GM12864 (cell line): ENCODE results near the gene B4GALT3.
A peak's percentile ranks its signal among the peaks of the same experiment; 100 is the strongest.

Experiments used
- DNase-seq: peaks from one replicate; pipeline ENCODE4 v3.0.0-alpha.2; 2011; ENCODE audit warnings: low read depth
- H3K4me3 ChIP-seq: 2 replicates; pipeline ENCODE4 v1.5.1; 2011; ENCODE audit warnings: mild to moderate bottlenecking, low read depth, low read length, control low read depth
- TF ChIP-seq, protein P1 (sequence below): IDR thresholded peaks from 2 replicates; pipeline ENCODE4 v1.5.1; 2011; ENCODE audit warnings: low read depth, mild to moderate bottlenecking, moderate library complexity, low read length, control low read depth, inconsistent platforms; ENCODE audit errors: missing control alignments

The B4GALT3 gene

DNA sequence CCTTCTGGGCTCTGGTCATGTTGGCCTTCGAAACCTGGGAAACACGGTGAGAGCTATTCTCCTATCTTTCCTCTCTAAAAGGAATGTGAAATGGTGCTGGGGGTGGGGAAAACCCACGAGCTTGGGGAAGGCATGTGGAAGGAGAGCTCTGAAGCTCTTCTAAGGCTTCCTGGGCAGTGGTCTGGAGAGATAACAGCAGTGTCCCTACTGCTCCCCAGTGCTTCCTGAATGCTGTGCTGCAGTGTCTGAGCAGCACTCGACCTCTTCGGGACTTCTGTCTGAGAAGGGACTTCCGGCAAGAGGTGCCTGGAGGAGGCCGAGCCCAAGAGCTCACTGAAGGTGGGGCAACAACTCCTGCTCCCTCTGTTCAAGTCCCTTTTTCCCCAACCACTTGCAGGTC, 15.3 kb downstream of the B4GALT3 start:
- DNase-seq = no peak
- no peak overlapping the region for H3K4me3 ChIP-seq
- TF ChIP-seq, protein P1, sequence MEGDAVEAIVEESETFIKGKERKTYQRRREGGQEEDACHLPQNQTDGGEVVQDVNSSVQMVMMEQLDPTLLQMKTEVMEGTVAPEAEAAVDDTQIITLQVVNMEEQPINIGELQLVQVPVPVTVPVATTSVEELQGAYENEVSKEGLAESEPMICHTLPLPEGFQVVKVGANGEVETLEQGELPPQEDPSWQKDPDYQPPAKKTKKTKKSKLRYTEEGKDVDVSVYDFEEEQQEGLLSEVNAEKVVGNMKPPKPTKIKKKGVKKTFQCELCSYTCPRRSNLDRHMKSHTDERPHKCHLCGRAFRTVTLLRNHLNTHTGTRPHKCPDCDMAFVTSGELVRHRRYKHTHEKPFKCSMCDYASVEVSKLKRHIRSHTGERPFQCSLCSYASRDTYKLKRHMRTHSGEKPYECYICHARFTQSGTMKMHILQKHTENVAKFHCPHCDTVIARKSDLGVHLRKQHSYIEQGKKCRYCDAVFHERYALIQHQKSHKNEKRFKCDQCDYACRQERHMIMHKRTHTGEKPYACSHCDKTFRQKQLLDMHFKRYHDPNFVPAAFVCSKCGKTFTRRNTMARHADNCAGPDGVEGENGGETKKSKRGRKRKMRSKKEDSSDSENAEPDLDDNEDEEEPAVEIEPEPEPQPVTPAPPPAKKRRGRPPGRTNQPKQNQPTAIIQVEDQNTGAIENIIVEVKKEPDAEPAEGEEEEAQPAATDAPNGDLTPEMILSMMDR = no peak

DNA sequence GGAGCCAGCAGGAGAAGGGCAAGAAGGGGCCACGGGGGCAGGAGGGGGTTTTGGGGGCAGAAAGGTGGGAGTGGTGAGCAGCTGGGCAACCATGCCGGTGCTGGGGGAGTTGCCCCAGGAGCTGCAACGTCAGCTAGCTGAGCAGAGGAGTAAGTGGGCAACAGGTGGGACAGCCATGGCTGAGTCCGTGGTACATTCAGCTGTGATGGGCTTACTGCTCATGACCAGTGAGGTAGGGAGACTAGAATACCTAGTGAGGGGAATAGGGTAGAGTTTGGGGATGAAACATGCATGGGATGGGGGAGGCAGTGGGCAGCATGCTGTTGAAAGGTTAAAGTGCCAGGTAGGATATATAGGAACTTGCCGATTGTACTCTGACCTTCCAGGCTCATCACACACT, 15.7 kb downstream of the B4GALT3 start:
- TF ChIP-seq, protein P1 = no peak
- no peak for DNase-seq
- no peak overlapping the region for H3K4me3 ChIP-seq

DNA sequence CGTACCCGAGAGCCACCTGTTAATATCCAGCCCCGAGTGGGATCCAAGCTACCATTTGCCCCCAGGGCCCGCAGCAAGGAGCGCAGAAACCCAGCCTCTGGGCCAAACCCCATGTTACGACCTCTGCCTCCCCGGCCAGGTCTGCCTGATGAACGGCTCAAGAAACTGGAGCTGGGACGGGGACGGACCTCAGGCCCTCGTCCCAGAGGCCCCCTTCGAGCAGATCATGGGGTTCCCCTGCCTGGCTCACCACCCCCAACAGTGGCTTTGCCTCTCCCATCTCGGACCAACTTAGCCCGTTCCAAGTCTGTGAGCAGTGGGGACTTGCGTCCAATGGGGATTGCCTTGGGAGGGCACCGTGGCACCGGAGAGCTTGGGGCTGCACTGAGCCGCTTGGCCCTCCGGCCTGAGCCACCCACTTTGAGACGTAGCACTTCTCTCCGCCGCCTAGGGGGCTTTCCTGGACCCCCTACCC, 16.6 kb downstream of the B4GALT3 start:
- no peak overlapping the region for H3K4me3 ChIP-seq
- DNase-seq = no peak
- TF ChIP-seq, protein P1 = no peak

DNA sequence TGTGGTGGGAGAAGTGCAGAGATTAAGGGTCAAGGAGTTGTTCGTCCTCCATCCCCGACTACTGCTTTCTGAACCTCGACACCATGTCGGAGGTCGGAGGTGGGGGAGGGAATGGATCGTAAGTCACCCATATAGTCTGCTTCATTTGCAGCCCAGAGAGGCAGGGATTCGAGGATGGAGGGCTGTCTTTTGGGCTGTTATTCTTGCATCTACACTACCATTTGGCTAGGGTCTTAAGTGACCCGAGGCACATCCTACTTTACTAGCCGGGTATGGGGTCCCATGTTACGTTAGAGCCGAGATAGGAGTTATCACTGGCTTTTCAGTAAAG, 17.4 kb downstream of the B4GALT3 start:
- TF ChIP-seq, protein P1 = no peak
- H3K4me3 ChIP-seq = peak overlapping the region; percentile 65
- no peak for DNase-seq

DNA sequence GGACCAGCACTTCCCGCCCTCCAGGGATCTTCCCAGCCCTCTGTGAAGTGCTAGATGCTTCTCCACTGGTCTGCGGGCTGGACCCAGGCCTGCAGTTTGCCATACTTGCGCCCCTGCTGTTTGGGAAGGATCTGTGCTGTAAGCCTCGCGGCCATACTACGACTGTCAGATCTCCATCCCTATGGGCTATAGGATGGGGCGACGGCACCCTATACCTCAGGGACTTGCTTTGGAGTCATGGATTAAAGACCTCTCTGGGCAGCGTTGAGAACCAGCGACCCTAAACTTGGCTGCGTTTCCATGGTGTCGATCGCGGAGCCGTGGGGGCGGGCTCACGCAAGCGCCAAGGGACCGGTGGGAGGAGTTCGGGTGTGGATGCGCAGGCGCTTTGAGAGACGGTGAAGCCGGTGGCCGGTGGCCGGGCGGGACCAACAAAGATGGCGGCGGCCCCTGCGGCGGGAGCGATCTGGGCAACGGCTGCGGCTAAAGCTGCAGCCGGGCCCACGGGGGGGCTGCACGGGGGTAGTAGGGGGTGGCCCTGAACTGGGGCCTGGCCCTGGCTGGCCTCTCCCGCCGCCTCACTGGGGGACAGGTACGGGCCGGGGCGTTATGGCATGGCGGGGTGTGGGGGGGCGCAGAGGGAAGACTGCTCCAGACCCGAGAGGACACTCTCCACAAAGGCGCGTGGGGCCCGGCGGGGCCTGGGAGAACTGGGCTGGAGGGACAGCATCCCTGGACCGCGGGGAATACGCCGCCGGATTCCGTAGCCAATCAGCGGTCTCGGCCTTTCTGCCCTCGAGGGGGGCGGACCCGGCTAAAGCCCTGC, 18.0 kb downstream of the B4GALT3 start, which contains the start of gene USP21:
Gene USP21, plus strand, starts transcription at position 414 of the 826 bp plus-strand sequence. CDS start 1,141 bp downstream, outside the sequence.
- peak within 1 kb of the TSS; percentile 65 for H3K4me3 ChIP-seq
- DNase-seq = no peak
- TF ChIP-seq, protein P1 = peak; percentile 49

DNA sequence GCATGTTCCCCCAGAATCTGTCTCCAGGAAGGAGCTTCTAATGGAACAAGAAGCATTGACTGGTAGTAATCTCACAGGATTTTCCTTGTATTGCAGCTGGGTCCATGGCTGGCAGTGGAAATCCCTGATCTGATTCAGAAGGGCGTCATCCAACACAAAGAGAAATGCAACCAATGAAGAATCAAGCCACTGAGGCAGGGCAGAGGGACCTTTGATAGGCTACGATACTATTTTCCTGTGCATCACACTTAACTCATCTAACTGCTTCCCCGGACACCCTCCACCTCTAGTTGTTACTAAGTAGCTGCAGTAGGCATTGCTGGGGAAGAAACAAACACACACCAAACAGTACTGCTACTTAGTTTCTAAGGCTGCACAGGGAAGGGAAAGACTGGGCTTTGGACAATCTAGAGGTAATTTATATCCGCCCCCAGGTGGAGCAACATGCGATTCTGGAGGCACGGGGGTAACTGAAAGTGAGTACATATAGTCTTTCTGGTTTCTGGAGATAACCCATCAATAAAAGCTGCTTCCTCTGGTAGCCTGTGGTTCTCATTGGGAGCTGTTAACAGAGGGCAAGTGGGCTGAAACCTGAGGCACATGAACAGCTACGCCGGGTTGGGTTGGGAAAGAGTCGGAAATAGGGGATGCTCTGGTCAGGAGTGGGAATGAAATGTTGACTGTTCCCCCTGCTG, 18.8 kb downstream of the B4GALT3 start:
- TF ChIP-seq, protein P1 = no peak
- H3K4me3 ChIP-seq = peak overlapping the region; percentile 65
- DNase-seq = no peak
